H4 (cell line): ENCODE results near the gene ATG9A. TPM values are rescaled to one million over a fixed set of nuclear protein-coding genes. Genes with fewer than 3 reads are reported as not detected.
"Not testable (repeated sequence)": the region's sequence is repeated elsewhere in the genome, so short reads cannot be mapped to it uniquely, and the experiment has no call there.

Experiments
- DNase-seq: peaks from one replicate; pipeline ENCODE4 v3.0.0-alpha.2; 2015; ENCODE audit warnings: low spot score
- total RNA-seq: library from RNA; depleted of rRNA; stranded (reverse); fragments of >200 nt; shearing (Covaris generic); gene quantifications from 2 replicates; pipeline ENCODE4 v1.2.3, GENCODE V29; 2014

The ATG9A gene
- total RNA-seq, 1 experiment from 2014 or later, result 73.6 TPM

GRCh38 chr2:219205981-219206327 lies 23.5 kb downstream of the ATG9A start:
- DNase-seq, result no peak

DNA sequence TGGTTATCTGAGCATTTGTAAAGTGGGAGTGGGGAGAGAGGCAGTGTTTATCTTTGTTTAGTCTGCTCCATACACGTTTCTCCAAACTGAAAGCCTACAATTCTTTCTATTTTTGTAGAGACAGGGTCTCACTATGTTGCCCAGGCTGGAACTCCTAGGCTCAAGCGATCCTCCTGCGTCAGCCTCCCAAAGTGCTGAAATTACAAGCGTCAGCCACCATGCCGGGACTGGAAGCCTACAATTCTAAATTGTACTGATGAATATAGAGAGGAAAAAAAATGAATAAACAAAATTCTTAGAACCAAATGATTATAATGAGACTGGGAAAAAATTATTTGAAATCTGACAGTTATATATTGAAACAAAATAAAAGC lies 24.3 kb downstream of the ATG9A start:
- no peak for DNase-seq

- DNase-seq, result no peak
These were observed 24.8 kb downstream of the ATG9A start for GRCh38 chr2:219204425-219205164.

- not testable (repeated sequence) for DNase-seq
These were observed 28.1 kb downstream of the ATG9A start for GRCh38 chr2:219201331-219201730.

GRCh38 chr2:219200502-219201326 lies 28.7 kb downstream of the ATG9A start:
- DNase-seq, result not testable (repeated sequence)

DNA sequence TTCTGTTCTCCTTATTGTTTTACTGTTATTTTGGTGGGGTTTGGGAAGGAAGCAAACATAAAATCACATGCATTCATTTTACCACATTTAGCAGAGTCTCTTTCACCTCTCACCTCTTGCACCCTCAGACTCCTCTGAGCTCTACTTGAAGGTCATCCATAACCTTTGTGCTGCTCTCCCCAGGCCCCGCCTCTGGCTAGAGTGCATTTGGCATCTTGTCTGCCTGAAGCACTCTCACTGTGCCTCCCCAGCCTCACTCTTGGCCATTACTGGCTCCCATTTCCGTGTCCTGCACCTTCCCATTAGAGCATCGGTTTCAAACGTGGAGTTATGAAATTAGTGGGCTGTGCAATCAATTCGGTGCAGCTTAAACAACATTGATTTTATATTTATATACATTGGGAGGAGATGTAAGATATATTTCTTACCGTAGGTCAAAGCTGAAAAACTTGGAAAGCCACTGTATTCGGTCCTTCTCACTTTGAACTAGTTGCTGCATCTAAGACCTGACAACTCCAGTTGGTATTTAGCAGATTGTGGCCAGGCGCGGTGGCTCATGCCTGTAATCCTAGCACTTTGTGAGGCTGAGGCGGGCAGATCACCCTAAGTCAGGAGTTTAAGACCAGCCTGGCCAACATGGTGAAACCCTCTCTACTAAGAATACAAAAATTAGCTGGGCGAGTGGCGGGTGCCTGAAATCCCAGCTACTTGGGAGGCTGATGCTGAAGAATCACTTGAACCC lies 29.8 kb downstream of the ATG9A start:
- no peak for DNase-seq

GRCh38 chr2:219198974-219199373 lies 30.5 kb downstream of the ATG9A start:
- no peak for DNase-seq

DNA sequence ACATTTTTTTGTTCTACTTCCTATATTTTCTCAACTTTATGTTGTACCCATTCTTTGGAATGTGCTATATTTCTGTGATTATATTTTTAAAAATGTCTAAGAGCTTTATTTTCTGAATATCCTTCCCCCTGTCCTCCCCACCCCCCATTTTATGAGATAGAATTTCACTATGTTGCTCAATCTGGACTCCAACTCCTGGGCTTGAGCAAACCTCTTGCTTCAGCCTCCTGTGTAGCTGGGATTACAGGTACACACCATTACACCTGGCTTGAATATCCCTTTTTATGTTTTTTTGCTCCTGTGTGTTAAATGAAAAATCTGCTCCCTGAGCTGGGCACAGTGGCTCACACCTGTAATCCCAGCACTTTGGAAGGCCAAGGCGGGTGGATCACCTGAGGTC lies 32.0 kb downstream of the ATG9A start:
- DNase-seq, result no peak

DNA sequence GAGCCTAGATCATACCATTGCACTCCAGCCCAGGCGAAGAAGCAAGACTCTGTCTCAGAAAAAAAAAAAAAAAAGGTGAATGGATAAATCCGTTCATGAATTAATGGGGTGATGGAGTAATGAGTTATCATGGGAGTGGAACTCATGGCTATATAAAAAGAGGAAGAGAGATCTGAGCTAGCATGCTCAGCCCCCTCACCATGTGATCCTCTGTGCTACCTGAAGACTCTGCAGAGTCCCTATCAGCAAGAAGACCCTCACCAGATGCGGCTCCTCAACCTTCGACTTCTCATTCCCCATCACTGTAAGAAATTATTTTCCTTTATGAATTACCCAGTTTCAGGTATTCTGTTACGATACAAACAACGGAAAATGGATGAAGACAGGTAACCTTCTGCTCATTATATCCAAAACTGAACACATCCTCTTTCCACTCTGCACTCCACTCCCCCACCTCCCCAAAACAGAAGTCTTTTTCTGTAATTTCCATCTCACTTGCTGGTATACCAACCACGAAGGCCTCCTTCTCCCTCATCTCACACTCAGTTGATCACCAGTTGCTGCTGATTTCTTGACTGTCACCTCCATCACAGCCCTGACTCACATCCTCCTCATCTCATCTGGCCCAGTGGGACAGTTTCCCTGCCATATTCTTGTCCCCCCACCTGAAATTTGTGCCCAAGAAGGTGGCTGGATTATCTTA lies 42.5 kb downstream of the ATG9A start:
- DNase-seq, result no peak

DNA sequence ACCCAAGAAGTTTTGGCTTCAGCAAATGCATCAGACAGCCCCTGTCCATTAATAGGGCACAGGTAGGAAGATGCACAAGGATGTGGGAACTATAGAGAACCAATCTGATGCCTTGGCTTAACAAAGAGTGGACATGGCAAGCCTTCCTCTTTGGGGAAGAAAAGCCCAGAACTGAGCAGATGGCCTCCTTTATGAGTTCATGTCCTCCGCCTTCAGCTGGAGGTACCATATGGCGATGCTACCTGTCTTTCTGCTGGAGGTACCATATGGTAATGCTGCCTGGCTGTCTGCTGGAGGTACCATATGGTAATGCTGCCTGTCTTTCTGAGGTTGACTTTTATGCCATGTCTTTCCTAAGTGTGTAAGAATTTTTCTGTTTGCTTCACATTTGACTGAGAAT lies 45.3 kb downstream of the ATG9A start:
- no peak for DNase-seq

- DNase-seq, result no peak
These were observed 46.2 kb downstream of the ATG9A start for GRCh38 chr2:219183151-219183772.

DNA sequence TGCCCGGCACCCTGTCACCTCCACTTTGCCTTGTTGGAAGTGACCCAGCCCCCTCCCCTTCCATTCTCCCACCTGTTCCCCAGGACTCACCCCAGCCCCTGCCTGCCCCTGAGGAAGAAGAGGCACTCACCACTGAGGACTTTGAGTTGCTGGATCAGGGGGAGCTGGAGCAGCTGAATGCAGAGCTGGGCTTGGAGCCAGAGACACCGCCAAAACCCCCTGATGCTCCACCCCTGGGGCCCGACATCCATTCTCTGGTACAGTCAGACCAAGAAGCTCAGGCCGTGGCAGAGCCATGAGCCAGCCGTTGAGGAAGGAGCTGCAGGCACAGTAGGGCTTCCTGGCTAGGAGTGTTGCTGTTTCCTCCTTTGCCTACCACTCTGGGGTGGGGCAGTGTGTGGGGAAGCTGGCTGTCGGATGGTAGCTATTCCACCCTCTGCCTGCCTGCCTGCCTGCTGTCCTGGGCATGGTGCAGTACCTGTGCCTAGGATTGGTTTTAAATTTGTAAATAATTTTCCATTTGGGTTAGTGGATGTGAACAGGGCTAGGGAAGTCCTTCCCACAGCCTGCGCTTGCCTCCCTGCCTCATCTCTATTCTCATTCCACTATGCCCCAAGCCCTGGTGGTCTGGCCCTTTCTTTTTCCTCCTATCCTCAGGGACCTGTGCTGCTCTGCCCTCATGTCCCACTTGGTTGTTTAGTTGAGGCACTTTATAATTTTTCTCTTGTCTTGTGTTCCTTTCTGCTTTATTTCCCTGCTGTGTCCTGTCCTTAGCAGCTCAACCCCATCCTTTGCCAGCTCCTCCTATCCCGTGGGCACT lies 46.9 kb downstream of the ATG9A start:
- DNase-seq, result no peak

- DNase-seq, result no peak
These were observed 47.9 kb downstream of the ATG9A start for GRCh38 chr2:219181531-219181930.

DNA sequence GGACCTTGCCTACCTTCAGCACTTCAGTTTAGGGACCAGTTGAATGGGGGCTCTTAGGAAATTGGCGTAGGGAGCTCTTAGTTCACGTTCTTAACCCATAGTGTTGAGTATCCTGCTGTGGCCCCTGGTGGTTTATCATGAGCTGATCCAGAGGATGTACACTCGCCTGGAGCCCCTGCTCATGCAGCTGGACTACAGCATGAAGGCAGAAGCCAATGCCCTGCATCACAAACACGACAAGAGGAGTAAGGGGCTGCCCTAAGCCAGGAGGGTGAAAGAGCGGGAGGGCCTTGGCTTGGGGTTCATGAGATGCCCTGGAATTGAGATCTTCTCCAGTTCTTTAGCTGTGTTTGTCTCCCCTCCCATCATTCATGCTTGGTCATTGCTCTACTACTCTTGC lies 48.5 kb downstream of the ATG9A start:
- no peak for DNase-seq

GRCh38 chr2:219179601-219180465 lies 49.6 kb downstream of the ATG9A start:
- no peak for DNase-seq

DNA sequence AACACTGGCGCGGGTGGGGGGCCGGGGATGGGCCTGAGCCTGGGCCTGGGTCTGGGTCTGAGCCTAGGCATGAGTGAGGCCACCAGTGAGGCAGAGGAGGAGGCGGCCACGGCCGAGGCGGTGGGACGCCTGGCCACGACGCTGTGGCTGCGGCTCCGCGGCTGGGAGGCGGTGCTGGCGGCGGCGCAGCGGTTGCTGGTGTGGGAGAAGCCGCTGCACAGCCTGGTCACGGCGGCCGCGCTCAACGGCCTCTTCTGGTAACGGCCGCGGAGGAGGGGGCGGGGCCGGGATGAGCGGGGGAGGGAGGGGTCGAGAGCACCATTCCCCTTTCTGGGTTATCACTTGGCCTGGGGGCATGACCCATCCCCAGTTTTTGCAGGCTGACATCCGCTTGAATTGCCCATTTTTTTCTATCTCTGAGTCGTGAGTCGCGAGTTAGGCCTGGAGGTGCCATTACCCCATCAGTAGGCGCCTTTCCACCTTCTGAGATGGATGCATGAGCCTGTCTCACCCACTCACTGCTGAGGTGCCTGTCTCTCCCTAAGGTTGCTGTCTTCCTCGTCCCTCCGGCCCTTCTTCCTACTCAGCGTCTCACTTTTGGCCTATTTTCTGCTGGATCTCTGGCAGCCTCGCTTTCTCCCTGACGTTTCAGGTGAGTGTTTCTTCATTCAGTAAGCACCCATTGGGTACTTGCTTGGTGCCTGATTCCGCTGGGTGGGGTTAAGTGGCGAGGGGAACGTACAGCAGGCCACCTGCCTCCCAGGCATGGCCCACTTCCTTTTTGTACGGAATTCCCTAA lies 50.9 kb downstream of the ATG9A start:
- no peak for DNase-seq

DNA sequence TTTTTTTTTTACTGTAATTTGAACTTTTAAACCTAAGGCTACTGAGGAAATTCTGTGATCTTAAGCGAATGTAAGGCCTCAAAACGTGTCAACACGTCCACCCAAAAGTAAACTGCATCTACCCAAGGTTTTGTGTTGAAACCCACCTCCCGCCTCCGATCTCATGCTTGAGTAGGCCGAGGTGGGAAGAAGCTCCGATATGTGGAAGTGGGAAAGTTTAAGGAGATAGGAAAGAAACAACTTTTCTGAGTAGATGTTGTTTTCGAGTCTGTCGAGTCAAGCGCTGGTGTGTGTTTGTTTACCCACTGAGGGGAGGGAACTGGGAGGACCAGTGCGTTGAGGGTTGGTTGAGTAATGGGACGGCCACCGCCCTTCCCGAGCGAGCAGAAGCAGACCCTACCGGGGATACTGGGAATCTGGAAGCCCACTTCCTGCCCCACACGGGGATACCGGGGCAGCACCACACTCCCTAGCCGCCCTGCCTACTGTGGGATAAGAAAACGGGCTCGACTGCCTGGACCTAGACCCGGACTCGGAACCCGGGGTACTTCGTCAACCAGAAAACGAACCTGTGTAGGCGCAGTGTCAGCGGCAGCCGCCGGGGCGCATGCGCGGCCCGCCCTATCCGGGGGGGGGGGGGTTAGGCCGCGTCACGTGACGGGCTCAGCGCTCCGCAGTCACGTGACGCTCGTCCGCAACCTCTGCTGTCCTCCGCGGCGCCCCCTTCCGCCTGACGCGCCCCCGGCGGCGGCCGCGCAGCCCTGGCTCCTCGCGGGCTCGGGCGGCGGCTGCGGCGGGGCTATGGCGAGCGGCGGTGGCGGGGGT lies 51.7 kb downstream of the ATG9A start, which contains the start of gene RETREG2:
TSS of gene RETREG2 (plus strand) at position 724 of the 825 bp plus-strand sequence. CDS start at position 802, 78 bp downstream.
- peak; percentile 83 for DNase-seq
